Testis (tissue), 3 donors: ENCODE data around the gene SRGAP1. TPM values are rescaled to one million over a fixed set of nuclear protein-coding genes. Genes with fewer than 3 reads are reported as not detected.

Experiments
- DNase-seq: peaks from one replicate; pipeline ENCODE4 v3.0.0-alpha.2; 2019
- H3K27ac ChIP-seq, 2 donors: fragments of 200-600 bp; sonication (generic); one replicate each; pipeline ENCODE4 v1.5.1; 2019
- H3K27me3 ChIP-seq: fragments of 200-600 bp; sonication (generic); one replicate; pipeline ENCODE4 v1.5.1; 2019
- H3K36me3 ChIP-seq: fragments of 200-600 bp; sonication (generic); one replicate; pipeline ENCODE4 v1.5.1; 2017; ENCODE audit warnings: low read depth; ENCODE audit errors: missing control alignments
- H3K4me1 ChIP-seq: fragments of 200-600 bp; sonication (generic); one replicate; pipeline ENCODE4 v1.5.1; 2019
- H3K4me3 ChIP-seq, 2 donors: fragments of 200-600 bp; sonication (generic); one replicate each; pipeline ENCODE4 v1.5.1; 2017 to 2019
- H3K9me3 ChIP-seq: fragments of 200-600 bp; sonication (generic); one replicate; pipeline ENCODE4 v1.5.1; 2017
- POLR2A ChIP-seq: fragments of 450-650 bp; IDR thresholded peaks from one replicate; pipeline ENCODE4 v1.6.1; 2017; ENCODE audit warnings: antibody characterized with exemption, mild to moderate bottlenecking, moderate library complexity
- WGBS, 2 donors: methylation state at CpG; one replicate each; pipeline ENCODE4 v1.1.5; 2018; 5-methylcytosine and 5-hydroxymethylcytosine counted together
- intact Hi-C: fragments of 100-400 bp; cut with DNase I; formaldehyde crosslinking; loops from one replicate; pipeline ENCODE4 v1.15.1; 2023; ENCODE audit warnings: low total_unique reads
- polyA plus RNA-seq: library from polyadenylated mRNA; stranded (reverse); fragments of 350-450 nt; fragmentation: Illumina TruSeq; extraction: RNeasy Lipid Tissue Mini Kit (QIAGEN cat#74804); gene quantifications from one replicate; pipeline ENCODE4 v1.2.3, GENCODE V29; 2014; ENCODE audit warnings: low read depth, low replicate concordance; ENCODE audit not compliant: insufficient read depth
- total RNA-seq, 2 donors: library from RNA; depleted of rRNA; stranded (reverse); fragments of >200 nt; gene quantifications; one replicate each; pipeline ENCODE4 v1.2.3, GENCODE V29; 2016
- TF ChIP-seq, protein P1 (sequence below), 3 experiments: fragments of 450-650 bp in 2 of 3; fragments of 200-600 bp in 1 of 3; sonication (generic) in 1 of 3; IDR thresholded peaks; one replicate each; pipeline ENCODE4 v1.5.1; 2016 to 2019; ENCODE audit warnings: antibody characterized with exemption in 3 of 3, mild to moderate bottlenecking in 2 of 3, moderate library complexity in 1 of 3

The SRGAP1 gene
- total and polyA plus RNA-seq, 3 donors from 2014 or later, result 9.4 to 47.2 (median 26.9) TPM

DNA sequence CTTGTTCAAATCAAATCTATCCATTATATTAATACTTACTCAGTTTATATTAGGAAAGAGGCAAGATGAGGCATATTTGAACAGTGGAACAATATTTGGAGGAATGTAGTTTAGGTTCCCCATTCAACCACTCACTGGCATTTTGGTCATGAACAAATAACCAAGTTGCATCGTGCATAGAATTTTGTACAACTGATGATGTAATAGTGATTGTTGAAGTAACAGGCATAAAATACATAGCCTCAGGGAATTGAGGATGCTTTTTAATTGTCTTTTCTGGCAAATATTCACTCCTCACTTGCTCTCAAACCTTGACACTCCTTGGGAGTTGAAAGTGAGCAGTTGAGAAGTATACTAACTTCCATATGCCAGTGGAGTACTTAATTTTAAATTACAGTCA lies 175.2 kb downstream of the SRGAP1 start:
- intact Hi-C loops, result no loop called here
- 86 to 87% methylated on average over 1 of the region's 1 CpG for WGBS, 2 donors
- TF ChIP-seq, protein P1, sequence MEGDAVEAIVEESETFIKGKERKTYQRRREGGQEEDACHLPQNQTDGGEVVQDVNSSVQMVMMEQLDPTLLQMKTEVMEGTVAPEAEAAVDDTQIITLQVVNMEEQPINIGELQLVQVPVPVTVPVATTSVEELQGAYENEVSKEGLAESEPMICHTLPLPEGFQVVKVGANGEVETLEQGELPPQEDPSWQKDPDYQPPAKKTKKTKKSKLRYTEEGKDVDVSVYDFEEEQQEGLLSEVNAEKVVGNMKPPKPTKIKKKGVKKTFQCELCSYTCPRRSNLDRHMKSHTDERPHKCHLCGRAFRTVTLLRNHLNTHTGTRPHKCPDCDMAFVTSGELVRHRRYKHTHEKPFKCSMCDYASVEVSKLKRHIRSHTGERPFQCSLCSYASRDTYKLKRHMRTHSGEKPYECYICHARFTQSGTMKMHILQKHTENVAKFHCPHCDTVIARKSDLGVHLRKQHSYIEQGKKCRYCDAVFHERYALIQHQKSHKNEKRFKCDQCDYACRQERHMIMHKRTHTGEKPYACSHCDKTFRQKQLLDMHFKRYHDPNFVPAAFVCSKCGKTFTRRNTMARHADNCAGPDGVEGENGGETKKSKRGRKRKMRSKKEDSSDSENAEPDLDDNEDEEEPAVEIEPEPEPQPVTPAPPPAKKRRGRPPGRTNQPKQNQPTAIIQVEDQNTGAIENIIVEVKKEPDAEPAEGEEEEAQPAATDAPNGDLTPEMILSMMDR (IDR thresholded peaks at IDR 0.05), result no peak
- TF ChIP-seq POLR2A, result no peak
- DNase-seq, result no peak
- no peak overlapping the region for H3K27ac ChIP-seq
- H3K4me3 ChIP-seq, result no peak overlapping the region
- H3K4me1 ChIP-seq, result peaks cover 1% of the 10 kb centered on the region
- no peaks in the 10 kb centered on the region for H3K36me3 ChIP-seq
- no peaks in the 10 kb centered on the region for H3K9me3 ChIP-seq
- no peaks in the 10 kb centered on the region for H3K27me3 ChIP-seq

DNA sequence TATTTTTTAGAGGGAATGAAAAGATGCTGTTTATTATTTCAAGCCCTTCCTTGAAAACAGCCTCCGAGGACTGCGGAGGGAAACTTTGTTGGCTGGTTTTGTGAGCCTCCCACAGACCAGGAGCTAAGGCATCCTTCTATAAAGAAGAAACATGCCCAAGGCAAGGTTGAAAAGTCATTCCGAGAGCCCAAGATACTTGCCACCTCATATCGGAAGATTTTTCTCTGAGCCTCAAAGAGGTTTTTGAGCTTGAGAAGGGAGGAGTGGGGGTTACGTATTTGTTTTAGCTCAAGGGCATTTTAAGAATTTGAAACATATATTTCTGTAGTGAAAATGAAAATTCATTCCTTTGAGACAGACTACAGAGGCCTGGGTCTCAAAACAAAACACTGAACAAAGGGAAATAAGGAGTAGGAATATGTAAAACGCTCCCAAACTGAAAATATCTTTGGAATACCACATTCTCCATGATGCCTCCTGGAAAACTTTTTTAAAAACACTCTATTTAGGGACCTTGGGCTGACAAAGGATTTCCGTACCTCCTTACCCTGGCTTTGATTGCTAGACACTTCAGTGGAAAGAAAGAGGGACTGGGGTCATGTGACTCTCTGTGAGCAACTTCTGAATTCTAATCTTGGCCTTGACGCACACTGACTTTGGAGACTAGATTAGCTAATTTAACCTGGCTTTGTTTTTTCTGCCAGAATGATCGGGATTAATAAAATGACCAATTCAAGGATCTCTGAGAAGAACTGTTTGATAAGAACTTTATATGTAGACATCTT lies 180.9 kb downstream of the SRGAP1 start:
- Histone ChIP-seq H3K27ac (peak overlapping the region; percentile 19 to 62), H3K4me3 (no peak overlapping the region), H3K9me3 (no peaks in the 10 kb centered on the region), H3K36me3 (no peaks in the 10 kb centered on the region), H3K27me3 (no peaks in the 10 kb centered on the region), H3K4me1 (peaks cover 4% of the 10 kb centered on the region)
- 63 to 70% methylated on average over 9 of the region's 9 CpGs for WGBS, 2 donors
- intact Hi-C loops, result no loop called here
- TF ChIP-seq, protein P1 (IDR thresholded peaks at IDR 0.05), result no peak
- DNase-seq, result peak; percentile 41

DNA sequence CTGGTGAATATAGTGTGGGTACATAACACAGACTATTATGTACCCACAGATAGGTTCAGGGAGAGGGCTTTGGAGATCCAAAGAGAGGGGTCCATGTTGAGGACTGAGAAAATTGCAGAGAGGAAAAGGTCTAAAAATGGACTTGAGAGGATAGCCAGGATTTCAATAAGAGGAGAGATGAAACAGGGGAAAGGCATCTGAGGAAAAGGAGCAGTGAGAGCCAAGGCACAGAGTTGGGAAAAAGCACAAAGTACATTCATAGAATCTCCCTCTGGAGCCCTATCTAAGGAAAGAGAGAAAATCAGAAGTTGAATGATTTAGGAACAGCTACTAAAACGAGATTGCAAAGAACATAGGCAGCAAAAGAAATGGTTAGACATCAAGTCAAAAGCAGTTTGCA lies 182.8 kb downstream of the SRGAP1 start:
- 68% methylated on average over 1 of the region's 1 CpG for WGBS, 2 donors
- Histone ChIP-seq H3K36me3 (no peaks in the 10 kb centered on the region), H3K9me3 (no peaks in the 10 kb centered on the region), H3K27me3 (no peaks in the 10 kb centered on the region), H3K27ac (no peak overlapping the region), H3K4me3 (no peak overlapping the region), H3K4me1 (peaks cover 4% of the 10 kb centered on the region)
- TF ChIP-seq, protein P1 (IDR thresholded peaks at IDR 0.05), result no peak
- no peak for TF ChIP-seq POLR2A
- no peak for DNase-seq
- intact Hi-C loops, result no loop called here

DNA sequence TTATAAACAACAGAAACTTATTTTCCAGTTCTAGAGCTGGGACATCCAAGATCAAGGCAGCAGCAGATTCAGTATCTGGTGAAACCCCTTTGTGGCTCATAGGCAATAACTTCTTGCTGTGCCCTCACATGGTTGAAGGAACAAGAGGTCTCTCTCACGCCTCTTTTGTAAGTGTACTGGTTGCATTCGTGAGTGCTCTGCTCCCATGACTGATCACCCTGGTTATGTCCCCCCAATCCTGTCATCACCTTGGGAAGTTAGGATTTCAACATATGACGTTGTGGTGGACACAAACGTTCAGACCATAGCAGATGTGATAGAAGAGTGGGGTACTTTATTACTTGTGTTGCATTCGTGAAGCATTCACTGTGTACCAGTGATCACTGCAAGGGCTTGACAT lies 184.0 kb downstream of the SRGAP1 start:
- no peak for DNase-seq
- Histone ChIP-seq H3K9me3 (no peaks in the 10 kb centered on the region), H3K27me3 (no peaks in the 10 kb centered on the region), H3K4me3 (no peak overlapping the region), H3K36me3 (no peaks in the 10 kb centered on the region), H3K4me1 (peaks cover 4% of the 10 kb centered on the region), H3K27ac (no peak overlapping the region)
- WGBS, 2 donors, result 72 to 81% methylated on average over 5 of the region's 5 CpGs
- TF ChIP-seq, protein P1 (IDR thresholded peaks at IDR 0.05), result no peak
- TF ChIP-seq POLR2A, result no peak
- intact Hi-C loops, result no loop called here
